Breast epithelium (tissue), 3 donors: ENCODE data around the gene IGFN1.

Experiments
- CTCF ChIP-seq, 3 donors: fragments of 450-650 bp; IDR thresholded peaks; one replicate each; pipeline ENCODE4 v1.5.1; 2016 to 2017; ENCODE audit warnings: antibody characterized with exemption in 3 of 3, mild to moderate bottlenecking in 3 of 3, moderate library complexity in 3 of 3
- POLR2AphosphoS5 ChIP-seq, 3 donors: sonication (generic); formaldehyde crosslinking; IDR thresholded peaks; one replicate each; pipeline ENCODE4 v1.6.1; 2017; ENCODE audit warnings: antibody characterized with exemption in 3 of 3

GRCh38 chr1:201223852-201224665, 33.4 kb downstream of the IGFN1 start:
- TF ChIP-seq POLR2AphosphoS5 (IDR thresholded peaks at IDR 0.05) (no peak), CTCF (IDR thresholded peaks at IDR 0.05) (no peak)
